Lower leg skin (tissue), 4 donors: Measurements from ENCODE around the gene UBR4. TPM values are rescaled to one million over a fixed set of nuclear protein-coding genes. Genes with fewer than 3 reads are reported as not detected.

Experiments
- DNase-seq, 2 donors: peaks; one replicate each; pipeline ENCODE4 v3.0.0-alpha.2; 2019; ENCODE audit warnings: low spot score in 2 of 2
- H3K4me3 ChIP-seq: fragments of 200-600 bp; sonication (generic); 2 replicates; pipeline ENCODE4 v1.5.1; 2017; ENCODE audit warnings: mild to moderate bottlenecking, low read depth; ENCODE audit not compliant: poor library complexity, severe bottlenecking
- POLR2A ChIP-seq, 2 donors: fragments of 450-650 bp; IDR thresholded peaks; one replicate each; pipeline ENCODE4 v1.6.1; 2016 to 2017; ENCODE audit warnings: antibody characterized with exemption in 2 of 2, mild to moderate bottlenecking in 1 of 2, moderate library complexity in 1 of 2
- WGBS, 2 donors: methylation state at CpG; one replicate each; pipeline ENCODE4 v1.1.5; 2018; 5-methylcytosine and 5-hydroxymethylcytosine counted together
- intact Hi-C: fragments of 100-400 bp; cut with DNase I; formaldehyde crosslinking; loops from one replicate; pipeline ENCODE4 v1.15.0; 2023; ENCODE audit warnings: low total_unique reads
- total RNA-seq, 4 donors: library from RNA; depleted of rRNA; stranded (reverse); fragments of >200 nt; gene quantifications; one replicate each; pipeline ENCODE4 v1.1.0, GENCODE V29; 2016
- TF ChIP-seq, protein P1 (sequence below), 3 donors: fragments of 450-650 bp; IDR thresholded peaks; one replicate each; pipeline ENCODE4 v1.5.1; 2016; ENCODE audit warnings: antibody characterized with exemption in 3 of 3, mild to moderate bottlenecking in 3 of 3, moderate library complexity in 2 of 3

UBR4 gene
- total RNA-seq, 4 donors from 2014 or later, result 255 to 380 (median 329) TPM

DNA sequence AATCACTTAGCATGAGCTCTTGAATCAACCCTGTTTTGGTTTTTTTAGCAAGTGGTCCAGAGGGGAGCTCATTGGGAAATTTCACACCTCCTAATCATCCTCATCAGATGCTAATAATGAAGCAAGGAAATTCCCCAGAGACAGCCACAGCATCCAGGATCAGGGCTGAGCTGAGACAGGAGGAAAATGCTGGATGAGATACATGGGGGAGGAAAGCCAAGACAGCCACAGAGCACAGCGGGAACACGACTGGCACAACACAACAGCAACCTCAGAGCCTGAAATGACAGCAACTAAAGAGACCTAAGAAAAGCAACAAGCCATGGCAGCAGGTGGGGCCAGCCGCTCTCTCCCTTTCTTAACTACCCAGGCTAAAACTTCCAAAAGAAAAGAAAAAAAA is 70.4 kb downstream of the UBR4 start:
- DNase-seq, result no peak
- TF ChIP-seq, protein P1, sequence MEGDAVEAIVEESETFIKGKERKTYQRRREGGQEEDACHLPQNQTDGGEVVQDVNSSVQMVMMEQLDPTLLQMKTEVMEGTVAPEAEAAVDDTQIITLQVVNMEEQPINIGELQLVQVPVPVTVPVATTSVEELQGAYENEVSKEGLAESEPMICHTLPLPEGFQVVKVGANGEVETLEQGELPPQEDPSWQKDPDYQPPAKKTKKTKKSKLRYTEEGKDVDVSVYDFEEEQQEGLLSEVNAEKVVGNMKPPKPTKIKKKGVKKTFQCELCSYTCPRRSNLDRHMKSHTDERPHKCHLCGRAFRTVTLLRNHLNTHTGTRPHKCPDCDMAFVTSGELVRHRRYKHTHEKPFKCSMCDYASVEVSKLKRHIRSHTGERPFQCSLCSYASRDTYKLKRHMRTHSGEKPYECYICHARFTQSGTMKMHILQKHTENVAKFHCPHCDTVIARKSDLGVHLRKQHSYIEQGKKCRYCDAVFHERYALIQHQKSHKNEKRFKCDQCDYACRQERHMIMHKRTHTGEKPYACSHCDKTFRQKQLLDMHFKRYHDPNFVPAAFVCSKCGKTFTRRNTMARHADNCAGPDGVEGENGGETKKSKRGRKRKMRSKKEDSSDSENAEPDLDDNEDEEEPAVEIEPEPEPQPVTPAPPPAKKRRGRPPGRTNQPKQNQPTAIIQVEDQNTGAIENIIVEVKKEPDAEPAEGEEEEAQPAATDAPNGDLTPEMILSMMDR (IDR thresholded peaks at IDR 0.05), result no peak
- TF ChIP-seq POLR2A (IDR thresholded peaks at IDR 0.05), result no peak
- intact Hi-C loops, result no loop called here
- no peak overlapping the region for H3K4me3 ChIP-seq
- 70 to 83% methylated on average over 3 of the region's 3 CpGs for WGBS, 2 donors

DNA sequence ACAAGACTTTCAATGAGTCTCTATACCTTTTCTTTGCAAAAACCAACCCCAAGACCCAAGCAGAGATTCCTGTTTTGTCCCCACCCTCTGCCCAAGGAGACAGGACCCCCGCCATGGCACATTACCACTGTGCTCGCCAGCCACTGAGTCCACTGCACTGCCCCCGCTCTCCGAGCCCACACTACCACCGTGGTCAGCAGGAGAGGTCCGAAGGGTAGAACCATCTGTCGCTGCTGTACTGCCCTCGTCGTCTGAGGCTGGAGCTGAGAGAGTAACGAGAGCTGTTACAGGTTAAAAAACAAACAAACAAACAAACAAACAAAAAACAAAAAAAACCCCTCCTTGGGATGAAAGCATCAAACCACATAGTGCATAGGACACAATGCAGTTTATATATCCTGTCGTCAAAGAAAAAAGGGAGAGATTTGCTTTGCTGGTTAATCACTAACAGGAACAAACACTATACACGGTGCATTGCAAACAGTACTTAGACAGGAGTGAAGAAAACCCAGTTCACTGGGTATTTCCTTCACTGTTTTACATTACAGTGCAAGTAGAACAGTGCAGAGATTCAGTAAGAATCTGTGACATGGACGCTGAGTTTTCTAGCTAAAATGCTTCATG is 71.0 kb downstream of the UBR4 start:
- TF ChIP-seq, protein P1 (IDR thresholded peaks at IDR 0.05), result no peak
- TF ChIP-seq POLR2A (IDR thresholded peaks at IDR 0.05), result no peak
- H3K4me3 ChIP-seq, result no peak overlapping the region
- 84 to 86% methylated on average over 13 of the region's 13 CpGs for WGBS, 2 donors
- intact Hi-C loops, result no loop called here
- no peak for DNase-seq

DNA sequence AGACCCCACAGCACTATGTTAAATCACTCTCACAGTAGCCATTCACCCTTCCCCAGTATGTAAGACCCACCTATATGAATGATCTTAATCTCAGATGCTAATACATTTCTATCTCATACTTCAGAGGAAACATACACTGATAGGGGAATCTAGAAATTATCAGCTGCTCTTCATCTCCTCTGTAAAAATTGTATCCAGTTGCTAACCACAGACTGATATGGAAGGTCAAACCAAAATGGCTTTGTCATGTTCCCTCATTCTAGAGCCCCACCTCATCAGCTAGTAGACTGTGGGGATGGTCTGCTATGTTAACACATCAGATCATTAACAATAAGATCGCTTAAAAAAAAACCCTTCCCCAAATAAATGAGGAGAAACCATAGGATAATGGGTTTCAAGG is 71.7 kb downstream of the UBR4 start:
- WGBS, 2 donors, result 97 to 100% methylated on average over 1 of the region's 1 CpG
- no peak for DNase-seq
- intact Hi-C loops, result no loop called here
- H3K4me3 ChIP-seq, result no peak overlapping the region
- no peak for TF ChIP-seq POLR2A (IDR thresholded peaks at IDR 0.05)

DNA sequence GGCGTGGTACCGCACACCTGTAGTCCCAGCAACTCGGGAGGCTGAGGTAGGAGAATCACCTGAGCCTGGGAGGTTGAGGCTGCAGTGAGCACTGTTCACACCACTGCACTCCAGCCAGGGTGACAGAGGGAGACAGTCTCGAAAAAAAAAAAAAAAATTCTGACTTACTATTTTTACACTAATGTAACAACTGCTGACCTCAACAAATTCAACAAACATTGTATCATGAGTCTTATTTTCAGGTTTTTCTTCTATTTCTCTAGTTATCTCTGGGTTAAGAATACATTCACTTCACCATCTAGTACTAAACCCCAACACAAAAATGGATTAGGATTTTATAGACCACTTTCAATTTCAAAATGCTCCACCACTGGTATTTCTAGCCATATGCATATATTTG is 72.9 kb downstream of the UBR4 start:
- DNase-seq, result no peak
- WGBS, 2 donors, result 77 to 91% methylated on average over 4 of the region's 4 CpGs
- H3K4me3 ChIP-seq, result no peak overlapping the region
- intact Hi-C loops, result no loop called here
- no peak for TF ChIP-seq POLR2A (IDR thresholded peaks at IDR 0.05)
- TF ChIP-seq, protein P1 (IDR thresholded peaks at IDR 0.05), result no peak

DNA sequence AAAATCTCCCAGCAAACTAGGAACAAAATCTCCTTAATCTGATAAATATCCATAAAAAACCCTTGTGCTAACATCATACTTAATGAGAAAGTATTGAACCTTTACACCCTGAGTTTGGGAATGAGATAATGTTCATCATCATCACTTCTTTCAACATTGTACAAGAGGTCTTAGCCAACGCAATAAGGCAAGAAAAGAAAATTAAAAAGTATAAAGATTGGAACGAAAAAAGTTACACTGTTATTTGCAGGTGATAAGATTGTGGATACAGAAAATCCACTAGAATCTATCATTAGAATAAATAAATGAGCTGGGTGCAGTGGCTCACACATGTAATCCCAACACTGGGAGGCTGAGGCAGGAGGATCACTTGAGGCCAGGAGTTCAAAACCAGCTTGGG is 76.7 kb downstream of the UBR4 start:
- no peak for TF ChIP-seq POLR2A (IDR thresholded peaks at IDR 0.05)
- TF ChIP-seq, protein P1 (IDR thresholded peaks at IDR 0.05), result no peak
- no peak for DNase-seq
- 98 to 99% methylated on average over 2 of the region's 2 CpGs for WGBS, 2 donors
- H3K4me3 ChIP-seq, result no peak overlapping the region
- intact Hi-C loops, result no loop called here

DNA sequence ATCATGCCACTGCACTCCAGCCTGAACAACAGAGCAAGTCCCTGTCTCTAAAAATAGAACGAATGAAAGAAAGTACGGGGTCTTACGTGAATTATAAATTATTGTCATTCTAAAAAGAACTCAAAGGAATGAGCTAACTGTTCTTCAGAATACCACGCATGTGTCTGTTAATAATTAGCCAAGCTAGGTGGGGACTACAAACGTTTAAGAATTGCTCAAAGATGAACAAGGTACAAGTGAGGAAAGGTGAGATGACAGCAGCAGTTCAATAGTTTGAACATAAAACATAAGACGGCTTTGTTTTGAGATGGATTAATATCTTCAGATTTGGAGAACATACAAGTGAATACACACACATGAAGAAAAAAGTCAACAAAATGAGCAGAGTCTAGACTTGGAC is 79.6 kb downstream of the UBR4 start:
- 87 to 90% methylated on average over 6 of the region's 6 CpGs for WGBS, 2 donors
- no peak for TF ChIP-seq POLR2A (IDR thresholded peaks at IDR 0.05)
- TF ChIP-seq, protein P1 (IDR thresholded peaks at IDR 0.05), result no peak
- no peak overlapping the region for H3K4me3 ChIP-seq
- intact Hi-C loops, result no loop called here
- no peak for DNase-seq
